ENCODE results near the gene GPR137B.

- no peak for TF ChIP-seq POLR2AphosphoS5 (IDR thresholded peaks at IDR 0.05; ENCODE audit: low read depth, low read length)
- no peak for TF ChIP-seq POLR2A (IDR thresholded peaks at IDR 0.05; ENCODE audit: low read depth, low read length)
- no peak for TF ChIP-seq TAF1 (IDR thresholded peaks at IDR 0.05; ENCODE audit: borderline replicate concordance, low read depth, low read length)
Measured at GRCh38 chr1:236107121-236107907, 35.0 kb upstream of the GPR137B start.
